GM12873 (cell line): ENCODE measurements around the gene FAM163A.

ENCODE experiments used
- TF ChIP-seq, protein P1 (sequence below): IDR thresholded peaks from 2 replicates; pipeline ENCODE4 v1.5.1; 2012; ENCODE audit warnings: low read depth, mild to moderate bottlenecking, moderate library complexity, low read length, control low read depth; ENCODE audit not compliant: insufficient read depth; ENCODE audit errors: missing control alignments

FAM163A gene

DNA sequence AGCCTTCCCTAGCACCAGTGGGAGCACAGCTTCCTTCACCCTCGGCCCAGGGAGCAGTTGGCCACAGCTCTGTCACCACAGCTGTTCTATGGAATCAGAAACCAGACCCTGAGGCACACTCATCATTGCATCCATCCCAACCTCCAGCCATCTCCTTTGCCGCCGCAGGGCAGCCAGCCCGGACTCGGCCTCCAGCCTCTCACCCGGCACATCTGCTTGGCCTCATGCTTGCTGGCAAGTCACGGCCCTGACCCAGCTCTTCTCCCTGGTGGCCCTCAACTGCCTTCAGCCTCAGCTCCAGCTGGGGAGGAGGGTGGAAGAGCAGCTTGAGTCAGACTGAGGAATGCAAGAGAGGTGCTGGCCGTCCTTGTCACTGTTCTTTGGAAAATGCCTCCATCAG lies 74.7 kb downstream of the FAM163A start:
- TF ChIP-seq, protein P1, sequence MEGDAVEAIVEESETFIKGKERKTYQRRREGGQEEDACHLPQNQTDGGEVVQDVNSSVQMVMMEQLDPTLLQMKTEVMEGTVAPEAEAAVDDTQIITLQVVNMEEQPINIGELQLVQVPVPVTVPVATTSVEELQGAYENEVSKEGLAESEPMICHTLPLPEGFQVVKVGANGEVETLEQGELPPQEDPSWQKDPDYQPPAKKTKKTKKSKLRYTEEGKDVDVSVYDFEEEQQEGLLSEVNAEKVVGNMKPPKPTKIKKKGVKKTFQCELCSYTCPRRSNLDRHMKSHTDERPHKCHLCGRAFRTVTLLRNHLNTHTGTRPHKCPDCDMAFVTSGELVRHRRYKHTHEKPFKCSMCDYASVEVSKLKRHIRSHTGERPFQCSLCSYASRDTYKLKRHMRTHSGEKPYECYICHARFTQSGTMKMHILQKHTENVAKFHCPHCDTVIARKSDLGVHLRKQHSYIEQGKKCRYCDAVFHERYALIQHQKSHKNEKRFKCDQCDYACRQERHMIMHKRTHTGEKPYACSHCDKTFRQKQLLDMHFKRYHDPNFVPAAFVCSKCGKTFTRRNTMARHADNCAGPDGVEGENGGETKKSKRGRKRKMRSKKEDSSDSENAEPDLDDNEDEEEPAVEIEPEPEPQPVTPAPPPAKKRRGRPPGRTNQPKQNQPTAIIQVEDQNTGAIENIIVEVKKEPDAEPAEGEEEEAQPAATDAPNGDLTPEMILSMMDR: no peak

DNA sequence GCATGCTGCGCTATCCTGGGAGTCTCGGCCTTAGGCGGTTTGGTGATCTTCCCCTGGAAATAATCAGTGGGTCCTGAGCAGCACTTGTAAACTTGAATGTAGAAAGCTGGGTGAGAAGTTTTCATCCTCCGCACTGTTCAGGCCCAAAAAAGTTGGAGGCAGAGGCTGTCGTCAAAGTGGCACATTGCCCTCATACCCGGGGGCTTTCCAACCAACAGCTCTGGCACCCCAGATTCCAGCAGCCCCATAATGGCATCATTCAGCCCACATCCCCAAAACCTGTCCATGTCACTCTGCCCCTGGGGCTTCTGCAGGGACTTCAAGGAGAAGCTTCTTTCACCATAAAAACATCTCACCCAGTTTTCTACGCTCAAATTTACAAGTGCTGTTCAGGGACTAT lies 75.2 kb downstream of the FAM163A start:
- TF ChIP-seq, protein P1: no peak

DNA sequence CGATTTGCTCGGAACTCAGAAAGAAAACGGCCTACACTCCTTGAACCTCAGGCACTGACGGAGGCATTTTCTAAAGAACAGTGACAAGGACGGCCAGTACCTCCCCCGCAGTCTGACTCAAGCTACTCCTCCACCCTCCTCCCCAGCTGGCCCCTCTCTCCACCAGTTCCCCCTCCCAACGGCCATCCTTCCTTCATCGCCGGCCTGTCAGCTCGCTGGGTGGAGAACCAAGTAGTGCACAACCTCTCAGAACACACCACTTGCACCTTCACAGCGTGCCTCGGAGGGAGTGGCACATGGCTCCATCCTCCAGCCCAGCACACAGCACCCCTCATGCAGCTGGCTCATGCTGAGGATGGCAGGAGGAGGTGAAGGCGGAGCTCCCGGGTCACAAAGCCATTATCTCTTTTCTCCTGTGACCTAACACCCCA lies 75.7 kb downstream of the FAM163A start:
- TF ChIP-seq, protein P1: no peak

DNA sequence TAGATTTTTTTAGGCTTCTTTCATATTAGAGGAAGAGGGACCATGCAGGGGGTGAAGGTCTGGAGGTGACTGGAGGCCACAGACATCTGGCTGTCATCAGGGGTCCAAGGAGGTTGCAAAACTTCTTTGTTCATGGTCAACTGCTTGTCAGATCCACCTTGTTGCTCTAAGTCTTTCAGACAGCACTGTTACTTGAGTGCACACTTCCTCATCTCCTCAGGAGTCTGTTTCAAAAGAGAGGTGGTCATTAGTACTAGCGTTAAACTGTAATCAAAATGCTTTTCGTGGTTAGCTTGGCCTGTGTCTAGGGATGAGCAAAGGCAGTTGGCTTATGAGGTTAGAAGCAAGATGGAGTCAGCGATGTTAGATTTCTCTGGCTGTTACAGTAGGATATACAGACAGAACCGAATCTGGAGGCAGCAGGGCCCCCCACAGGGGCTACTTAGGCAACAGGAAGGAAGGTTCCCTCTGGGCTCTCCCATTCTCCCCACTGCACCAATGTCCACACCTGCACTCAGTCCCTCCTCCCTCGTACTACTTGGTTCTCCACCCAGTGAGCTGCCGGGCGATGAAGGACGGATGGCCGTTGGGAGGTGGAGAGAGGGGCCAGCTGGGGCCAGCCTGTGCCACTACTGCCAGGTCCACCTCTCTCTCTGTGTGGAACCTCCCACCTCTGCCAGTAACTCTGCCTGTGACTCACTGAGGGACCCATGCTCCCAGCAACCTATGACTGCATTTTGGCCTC lies 77.3 kb downstream of the FAM163A start:
- TF ChIP-seq, protein P1: no peak

DNA sequence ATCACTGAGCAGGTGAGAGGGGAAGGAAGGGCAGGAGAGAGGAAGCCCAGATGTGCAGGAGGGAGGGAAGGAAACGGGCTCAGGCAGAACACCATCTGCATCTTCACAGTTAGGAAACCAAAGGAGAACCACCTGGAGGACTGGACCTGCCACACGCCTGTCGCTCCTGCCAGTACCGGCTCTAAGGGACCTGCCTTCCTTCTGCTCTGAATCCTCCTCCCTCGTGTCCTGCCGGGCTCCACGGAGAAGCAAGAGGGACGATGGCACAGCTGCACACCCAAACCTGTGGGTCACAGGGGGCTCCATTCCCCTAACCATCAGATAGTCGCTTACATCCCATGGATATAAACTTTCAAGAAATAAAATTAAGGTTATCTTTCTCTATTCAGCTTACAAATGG lies 78.4 kb downstream of the FAM163A start:
- TF ChIP-seq, protein P1: no peak

DNA sequence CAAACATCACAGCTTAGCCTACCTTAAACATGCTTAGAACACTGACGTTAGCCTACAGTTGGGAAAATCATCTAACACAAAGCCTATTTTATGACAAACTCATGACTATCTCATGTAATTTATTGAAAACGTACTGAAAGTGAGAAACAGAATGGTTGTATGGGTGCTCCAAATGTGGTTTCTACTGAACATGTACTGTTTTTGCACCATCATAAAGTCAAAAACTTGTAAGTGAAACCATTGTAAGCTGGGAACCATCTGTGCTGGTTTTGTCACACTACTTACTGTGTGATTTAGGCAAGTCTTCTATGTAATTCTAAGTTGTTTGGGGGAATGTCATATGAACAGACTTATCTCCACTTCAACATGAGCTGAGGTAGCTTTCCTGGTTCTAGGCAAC lies 79.0 kb downstream of the FAM163A start:
- TF ChIP-seq, protein P1: no peak

DNA sequence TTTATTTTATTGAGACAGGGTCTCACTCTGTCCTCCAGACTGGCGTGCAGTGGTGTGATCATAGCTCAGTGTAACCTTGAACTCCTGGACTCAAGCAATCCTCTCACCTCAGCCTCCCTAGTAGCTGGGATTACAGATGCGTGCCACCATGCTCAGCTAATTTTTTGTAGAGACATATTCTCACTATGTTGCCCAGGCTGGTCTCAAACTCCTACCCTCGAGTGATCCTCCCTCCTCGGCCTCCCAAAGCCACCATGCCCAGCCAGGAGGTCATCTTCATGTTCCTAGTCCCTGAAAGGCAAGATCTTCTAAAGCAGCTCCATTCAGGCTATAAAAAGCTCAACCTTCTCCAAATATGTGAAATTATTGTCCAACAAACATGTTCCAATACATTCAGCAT lies 80.6 kb downstream of the FAM163A start:
- TF ChIP-seq, protein P1: no peak
